Panc1 (cell line): ENCODE results near the gene CDH26.

ENCODE experiments used
- CTCF ChIP-seq: fragments of 450-650 bp; IDR thresholded peaks from 2 replicates; pipeline ENCODE4 v1.5.1; 2017; ENCODE audit warnings: mild to moderate bottlenecking
- TCF7L2 ChIP-seq: IDR thresholded peaks from 2 replicates; pipeline ENCODE4 v1.6.1; 2011; ENCODE audit warnings: mild to moderate bottlenecking, low read depth, low read length, inconsistent platforms

GRCh38 chr20:60035486-60035885 lies 77.3 kb downstream of the CDH26 start:
- no peak for TF ChIP-seq CTCF
- no peak for TF ChIP-seq TCF7L2
